ENCODE measurements around the gene LDLRAP1. TPM values are rescaled to one million over a fixed set of nuclear protein-coding genes. Genes with fewer than 3 reads are reported as not detected.
"Not testable (repeated sequence)": the region's sequence is repeated elsewhere in the genome, so short reads cannot be mapped to it uniquely, and the experiment has no call there.

Gene LDLRAP1, protein sequence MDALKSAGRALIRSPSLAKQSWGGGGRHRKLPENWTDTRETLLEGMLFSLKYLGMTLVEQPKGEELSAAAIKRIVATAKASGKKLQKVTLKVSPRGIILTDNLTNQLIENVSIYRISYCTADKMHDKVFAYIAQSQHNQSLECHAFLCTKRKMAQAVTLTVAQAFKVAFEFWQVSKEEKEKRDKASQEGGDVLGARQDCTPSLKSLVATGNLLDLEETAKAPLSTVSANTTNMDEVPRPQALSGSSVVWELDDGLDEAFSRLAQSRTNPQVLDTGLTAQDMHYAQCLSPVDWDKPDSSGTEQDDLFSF
- 14.4 TPM for total RNA-seq
- long read RNA-seq, transcript LDLRAP1-201 (9 exons, 2,940 nt), result major isoform, 18 of 51 reads
- long read RNA-seq, partial matches to known transcripts, result 23 of 51 reads
- long read RNA-seq, other reads (novel, unspliced or antisense), result 9 of 51 reads

DNA sequence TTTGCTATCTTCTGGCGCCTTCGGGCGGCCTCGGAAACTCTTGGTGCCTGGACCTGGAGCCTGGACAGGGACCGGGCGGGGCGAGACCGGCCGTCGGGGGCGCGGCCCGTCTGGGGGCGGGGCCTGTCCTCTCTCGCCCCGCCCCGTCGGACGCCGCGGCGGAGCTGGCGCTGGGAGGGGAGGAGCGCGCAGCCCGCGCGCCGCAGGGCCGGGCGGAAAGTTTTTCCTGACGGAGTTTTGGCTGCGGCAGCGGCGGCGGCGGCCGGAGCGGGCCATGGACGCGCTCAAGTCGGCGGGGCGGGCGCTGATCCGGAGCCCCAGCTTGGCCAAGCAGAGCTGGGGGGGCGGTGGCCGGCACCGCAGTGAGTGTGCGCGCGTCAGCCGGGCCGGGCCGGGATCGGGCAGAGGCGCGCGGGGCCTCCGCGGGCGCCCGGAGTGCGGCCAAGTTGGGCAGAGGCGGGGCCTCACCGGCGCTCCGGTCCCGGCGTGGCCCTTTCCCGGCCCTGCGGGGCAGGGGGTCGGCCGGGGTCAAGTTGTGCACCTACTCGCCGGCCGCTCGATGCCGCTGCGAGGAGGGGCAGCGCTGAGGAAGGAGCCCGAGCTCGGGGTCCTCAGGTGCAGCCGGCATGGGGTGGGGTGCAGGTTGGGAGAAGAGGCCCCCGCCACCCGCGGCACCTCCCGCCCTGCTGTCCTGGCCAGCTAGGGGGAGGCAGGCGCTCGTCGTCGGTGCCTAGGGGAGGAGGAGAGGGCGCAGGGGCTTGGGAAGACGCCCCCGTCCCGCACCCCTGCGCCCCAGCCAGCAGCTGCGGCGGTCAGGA is at the start of gene LDLRAP1:
Gene LDLRAP1, plus strand, starts transcription at position 182 of the 818 bp plus-strand sequence. Its CDS starts 93 bp downstream, at position 275.
- intact Hi-C loops (cut with DNase I), result loop anchor here (5.0 kb wide), 3 partner anchors 74 to 254 kb away; partner anchors contain the start of gene MAN1C1
- peak; percentile 89 for DNase-seq (ENCODE audit: low spot score)

DNA sequence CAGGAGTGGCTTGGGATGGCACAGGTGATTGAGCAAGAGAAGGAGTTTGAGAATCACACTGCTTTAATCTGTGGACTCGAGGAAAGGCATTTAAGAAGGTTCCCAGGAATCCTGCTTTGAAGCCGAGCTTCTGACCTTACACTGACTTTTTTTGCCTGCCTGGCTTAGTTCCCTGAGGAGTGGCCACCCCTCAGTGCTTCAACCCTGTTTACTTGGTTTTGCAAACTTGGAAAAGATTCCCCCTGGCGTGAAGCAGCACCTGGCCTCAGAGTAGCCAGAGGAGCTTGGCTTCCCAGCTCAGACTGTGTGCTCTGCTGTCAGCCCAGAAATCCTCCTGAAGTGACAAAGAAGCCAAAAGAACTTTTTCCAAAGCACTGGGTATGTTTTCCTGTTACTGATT is 48.5 kb upstream of the LDLRAP1 start:
- intact Hi-C loops (cut with DNase I), result no loop called here
- no peak for DNase-seq (ENCODE audit: low spot score)

DNA sequence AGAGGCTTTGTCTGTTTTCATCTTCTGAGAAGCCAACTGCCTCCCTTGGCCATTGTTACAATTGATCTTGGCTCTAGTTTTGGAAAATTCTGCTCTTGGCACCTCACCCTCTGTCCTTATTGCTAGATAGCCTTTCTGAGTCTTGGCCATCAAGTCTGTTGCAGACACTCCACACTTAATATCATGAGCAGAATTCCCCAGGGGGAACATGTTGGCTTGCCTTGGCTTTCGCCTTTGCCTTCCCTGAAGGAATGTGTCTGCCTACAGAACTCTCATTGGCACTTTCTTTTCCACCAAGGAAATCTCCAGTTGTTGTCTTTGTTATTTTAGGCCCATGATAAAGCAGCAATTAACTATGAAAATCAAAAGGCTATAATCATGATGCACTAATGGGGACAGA is 42.7 kb upstream of the LDLRAP1 start:
- DNase-seq (ENCODE audit: low spot score), result no peak
- intact Hi-C loops (cut with DNase I), result loop anchor here (5.0 kb wide), 1 partner anchor 307 kb away; no protein-coding TSS in a partner anchor

DNA sequence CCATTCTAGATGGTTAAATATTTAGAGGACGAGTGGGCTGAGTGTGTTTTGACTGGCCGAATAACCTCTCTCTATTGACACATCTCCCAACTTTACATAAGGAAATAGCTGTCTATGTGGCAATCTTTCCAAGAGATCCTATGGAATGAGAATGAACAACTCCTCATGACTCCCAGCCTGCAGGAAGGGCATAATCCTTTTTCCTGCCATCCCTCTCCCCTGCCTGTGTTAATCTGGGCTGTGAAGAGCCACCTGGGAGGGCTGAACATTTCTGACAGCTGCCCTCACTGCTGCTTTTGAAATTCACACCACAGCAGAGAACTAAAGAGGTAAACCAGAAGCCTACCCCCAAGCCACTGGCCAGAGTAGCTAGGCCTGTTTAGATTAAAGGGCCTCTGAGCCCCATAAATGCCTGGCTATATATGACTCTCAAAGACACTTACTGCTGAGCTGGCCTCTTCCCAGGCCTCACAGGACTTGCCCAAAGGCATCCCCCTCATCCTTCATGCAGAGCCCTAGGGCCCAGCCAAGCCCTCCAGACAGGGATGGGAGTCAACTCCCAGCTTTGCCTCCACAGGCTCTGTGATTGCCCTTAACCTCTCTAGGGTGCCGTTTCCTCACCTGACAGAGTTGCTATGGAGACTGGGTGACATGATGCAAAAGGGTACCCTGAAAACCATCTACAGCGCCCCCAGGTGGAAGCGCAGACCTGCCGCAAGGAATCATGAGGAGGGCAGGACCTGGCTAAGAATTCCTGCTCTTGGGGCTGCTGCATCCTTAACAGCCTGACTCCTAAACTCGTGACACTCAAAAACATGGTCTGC is 42.0 kb upstream of the LDLRAP1 start:
- intact Hi-C loops (cut with DNase I), result loop anchor here (5.0 kb wide), 1 partner anchor 306 kb away; no protein-coding TSS in a partner anchor
- DNase-seq (ENCODE audit: low spot score), result no peak

DNA sequence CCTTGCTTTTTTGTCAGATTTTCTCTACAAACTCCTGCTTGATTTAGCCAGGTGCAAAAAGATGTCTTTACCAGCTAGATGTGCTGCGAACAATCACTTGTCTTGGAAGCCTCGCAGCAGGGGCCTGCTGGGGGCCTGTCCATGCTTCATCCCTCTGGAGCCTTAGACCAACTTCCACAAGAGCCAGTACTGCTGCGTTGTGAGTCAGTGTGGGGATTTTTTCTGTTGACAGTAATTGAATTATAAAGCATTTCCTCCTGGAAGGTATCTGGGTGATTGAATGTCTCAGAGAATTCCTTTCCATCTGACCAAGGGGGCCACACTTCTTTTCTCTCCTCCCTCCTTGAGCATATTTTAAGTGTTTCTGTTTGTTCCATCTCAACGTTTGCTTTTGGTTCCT is 40.4 kb upstream of the LDLRAP1 start:
- DNase-seq (ENCODE audit: low spot score), result no peak
- intact Hi-C loops (cut with DNase I), result loop anchor here (5.0 kb wide), 1 partner anchor 304 kb away; no protein-coding TSS in a partner anchor

DNA sequence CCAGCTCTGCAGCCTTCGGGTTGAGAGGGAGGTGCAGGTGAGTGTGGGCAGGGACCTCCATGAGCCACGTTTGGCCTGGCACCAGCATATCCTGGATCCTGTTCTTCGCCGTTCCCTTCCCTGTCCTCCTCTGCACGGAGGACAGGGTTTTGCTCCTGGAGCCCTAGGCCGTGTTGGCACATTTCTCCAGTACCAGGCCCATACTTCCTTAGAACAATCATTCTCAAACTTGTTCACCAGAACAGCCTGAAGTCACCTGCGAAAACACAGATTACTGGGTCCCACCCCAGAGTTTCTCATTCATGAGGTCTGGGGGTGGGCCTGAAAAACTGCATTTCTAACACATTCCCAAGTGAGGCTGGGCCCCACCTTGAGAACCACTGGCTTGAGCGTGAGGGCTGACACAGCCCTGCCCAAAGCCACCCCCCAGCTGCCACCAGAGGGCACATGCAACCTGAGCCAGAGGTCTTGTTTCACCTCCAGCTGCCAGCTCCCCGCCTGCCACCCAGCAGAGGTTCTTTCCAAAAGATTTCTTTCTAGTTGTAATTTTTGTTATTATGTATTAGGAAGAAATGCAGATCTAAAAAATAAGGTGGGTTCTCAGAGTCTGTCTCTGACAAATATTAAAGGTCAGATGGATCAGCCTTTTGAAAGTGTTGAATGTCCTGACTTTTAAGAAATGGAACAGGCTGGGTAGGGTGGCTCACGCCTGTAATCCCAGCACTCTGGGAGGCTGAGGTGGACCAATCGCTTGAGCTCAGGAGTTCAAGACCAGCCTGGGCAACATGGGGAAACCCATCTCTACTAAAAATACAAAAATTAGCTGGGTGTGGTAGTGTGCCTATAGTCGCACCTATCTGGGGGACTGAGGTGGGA is 39.6 kb upstream of the LDLRAP1 start:
- DNase-seq (ENCODE audit: low spot score), result no peak
- intact Hi-C loops (cut with DNase I), result loop anchor here (5.0 kb wide), 1 partner anchor 304 kb away; no protein-coding TSS in a partner anchor

DNA sequence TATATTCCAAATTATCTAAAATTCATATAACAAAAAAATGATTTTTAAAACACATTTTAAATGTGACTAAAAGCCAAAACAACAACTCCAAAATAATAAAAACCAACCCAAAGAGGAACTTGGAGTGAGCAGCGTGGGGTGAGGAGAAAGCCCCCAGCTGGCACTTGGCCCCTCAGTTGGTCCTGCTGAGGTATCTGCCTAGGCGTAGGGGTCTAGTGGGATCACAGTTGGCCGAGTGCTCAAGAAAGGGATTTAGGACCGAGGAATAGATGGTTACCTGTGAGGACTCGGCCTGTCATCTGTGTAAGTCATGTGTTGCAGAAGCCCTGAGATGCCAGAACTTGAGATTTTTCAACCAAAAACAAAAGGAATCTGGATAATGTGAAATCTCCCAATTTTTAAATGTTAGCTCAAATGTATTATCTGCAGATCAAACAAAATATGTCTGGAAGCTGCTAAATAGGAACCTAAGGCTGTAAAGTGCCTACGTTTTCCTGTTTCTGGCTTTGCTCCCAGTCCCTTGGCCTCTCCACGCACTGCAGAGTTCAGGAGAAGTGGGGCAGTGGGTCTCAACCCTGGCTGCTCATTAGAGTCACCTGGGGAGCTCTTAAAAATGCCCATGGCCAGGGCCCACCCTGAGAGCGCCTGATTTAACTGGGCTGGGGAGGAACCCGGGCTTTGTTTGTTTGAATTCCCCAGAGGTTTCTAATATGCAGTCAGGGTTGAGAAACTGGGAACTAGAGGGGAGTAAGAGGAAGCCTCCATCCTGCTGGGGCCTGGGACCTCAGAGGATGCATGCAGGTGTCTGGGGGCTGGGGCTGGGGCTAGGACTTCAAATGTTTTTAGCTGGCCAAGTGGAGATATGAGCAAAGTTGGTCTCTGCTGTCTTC is 38.5 kb upstream of the LDLRAP1 start:
- no peak for DNase-seq (ENCODE audit: low spot score)
- intact Hi-C loops (cut with DNase I), result loop anchor here (5.0 kb wide), 1 partner anchor 302 kb away; no protein-coding TSS in a partner anchor

DNA sequence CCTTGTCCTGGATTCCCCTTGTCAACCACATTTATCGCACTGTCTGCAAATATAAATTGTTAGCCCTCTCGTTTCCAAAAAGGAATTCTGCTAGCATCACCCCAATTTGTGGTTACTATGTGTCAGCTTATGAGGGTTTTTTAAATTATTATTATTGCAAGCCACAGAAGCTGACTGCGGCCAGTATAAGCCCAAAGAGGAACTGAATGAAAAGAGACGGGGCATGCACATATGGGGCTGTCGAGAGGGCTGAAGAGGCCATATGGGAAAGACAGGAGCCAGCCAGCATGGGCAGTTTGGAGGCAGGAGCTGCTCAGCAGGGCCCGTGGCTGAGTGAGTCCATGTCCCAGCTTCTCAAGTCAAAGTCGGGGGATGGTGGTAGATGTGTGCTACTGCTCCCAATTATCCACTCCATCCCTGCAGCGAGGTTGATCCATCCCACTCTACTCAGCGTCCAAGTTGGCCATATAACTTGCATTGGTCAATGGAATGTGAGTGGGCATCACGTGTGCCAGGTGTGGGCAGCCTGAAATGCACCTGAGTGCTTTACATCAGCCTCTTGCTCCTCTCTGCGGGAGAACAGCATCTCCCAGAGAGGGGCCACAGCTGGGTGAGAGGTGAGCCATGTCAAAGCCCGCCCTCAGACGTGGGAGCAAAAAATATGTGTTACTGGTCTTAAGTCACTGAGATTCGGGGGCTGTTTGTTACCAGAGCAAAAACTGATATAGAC is 37.6 kb upstream of the LDLRAP1 start:
- no peak for DNase-seq (ENCODE audit: low spot score)
- intact Hi-C loops (cut with DNase I), result no loop called here

DNA sequence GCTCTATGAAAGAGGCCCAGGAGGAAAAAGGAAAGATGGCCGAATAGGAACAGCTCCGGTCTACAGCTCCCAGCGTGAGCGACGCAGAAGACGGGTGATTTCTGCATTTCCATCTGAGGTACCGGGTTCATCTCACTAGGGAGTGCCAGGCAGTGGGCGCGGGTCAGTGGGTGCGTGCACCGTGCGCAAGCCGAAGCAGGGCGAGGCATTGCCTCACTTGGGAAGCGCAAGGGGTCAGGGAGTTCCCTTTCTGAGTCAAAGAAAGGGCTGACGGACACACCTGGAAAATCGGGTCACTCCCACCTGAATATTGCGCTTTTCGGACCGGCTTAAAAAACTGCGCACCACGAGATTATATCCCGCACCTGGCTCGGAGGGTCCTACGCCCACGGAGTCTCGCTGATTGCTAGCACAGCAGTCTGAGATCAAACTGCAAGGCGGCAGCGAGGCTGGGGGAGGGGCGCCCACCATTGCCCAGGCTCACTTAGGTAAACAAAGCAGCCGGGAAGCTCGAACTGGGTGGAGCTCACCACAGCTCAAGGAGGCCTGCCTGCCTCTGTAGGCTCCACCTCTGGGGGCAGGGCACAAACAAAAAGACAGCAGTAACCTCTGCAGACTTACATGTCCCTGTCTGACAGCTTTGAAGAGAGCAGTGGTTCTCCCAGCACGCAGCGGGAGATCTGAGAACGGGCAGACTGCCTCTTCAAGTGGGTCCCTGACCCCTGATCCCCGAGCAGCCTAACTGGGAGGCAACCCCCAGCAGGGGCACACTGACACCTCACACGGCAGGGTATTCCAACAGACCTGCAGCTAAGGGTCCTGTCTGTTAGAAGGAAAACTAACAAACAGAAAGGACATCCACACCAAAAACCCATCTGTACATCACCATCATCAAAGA is 36.6 kb upstream of the LDLRAP1 start:
- intact Hi-C loops (cut with DNase I); DNase-seq (ENCODE audit: low spot score): not testable (repeated sequence)

DNA sequence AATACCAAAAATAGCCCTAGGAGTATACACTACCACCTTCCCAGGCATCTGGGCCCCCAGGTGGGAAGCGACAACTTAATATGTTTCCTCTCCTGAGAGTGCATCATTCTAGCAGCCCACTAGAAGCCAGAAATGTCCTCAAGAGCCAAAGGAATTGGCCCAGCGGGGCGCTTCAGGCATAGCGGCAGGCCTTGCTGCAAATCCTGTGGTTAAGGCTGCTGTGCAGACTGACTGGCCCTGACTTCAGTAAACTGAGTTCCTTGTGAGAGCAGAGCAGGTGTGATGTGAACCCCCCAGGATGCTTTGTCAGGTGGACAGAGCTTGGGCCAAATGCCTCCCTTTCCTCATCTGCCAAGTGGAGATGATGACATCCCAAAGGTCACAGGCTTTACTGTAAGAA is 29.7 kb upstream of the LDLRAP1 start:
- intact Hi-C loops (cut with DNase I), result no loop called here
- no peak for DNase-seq (ENCODE audit: low spot score)

DNA sequence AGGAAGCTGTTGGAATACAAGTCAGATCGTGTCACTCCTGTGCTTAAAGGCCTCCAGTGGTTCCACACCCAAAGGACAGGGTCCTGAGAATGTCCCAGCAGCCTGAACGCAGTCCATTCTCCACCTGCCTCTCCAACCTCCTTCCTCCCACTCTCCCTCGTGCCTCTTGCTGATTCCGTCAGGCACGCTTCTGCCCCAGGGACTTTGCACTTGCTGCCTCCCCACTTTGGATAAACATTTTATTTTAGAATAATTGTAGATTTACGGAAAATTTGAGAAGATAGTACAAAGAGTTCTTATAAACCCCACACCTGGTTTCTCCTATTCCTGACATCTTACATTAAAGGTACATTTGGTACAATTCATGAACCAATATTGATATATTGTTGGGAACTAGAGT is 28.4 kb upstream of the LDLRAP1 start:
- DNase-seq (ENCODE audit: low spot score), result no peak
- intact Hi-C loops (cut with DNase I), result loop anchor here (5.0 kb wide), 1 partner anchor 113 kb away; no protein-coding TSS in a partner anchor

DNA sequence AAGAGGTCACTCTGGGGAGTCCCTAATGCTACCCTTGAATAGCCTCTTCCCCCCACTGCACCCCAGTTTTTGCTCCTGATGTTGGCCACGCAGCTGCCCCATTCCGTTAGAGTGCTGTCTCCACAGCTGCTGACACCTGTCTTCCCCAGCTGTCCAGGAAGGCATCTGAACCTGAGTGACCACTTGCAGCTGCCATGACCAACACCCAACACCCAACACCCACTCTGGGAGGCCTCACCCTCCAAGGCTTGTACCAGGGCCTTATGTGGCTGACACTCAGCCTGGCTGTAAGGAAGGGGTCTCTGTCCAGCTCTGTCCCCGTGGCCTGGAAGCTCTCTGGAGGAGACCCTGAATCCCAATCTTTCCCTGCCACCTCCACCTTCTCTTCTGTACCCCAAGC is 26.7 kb upstream of the LDLRAP1 start:
- intact Hi-C loops (cut with DNase I), result loop anchor here (5.0 kb wide), 1 partner anchor 114 kb away; no protein-coding TSS in a partner anchor

DNA sequence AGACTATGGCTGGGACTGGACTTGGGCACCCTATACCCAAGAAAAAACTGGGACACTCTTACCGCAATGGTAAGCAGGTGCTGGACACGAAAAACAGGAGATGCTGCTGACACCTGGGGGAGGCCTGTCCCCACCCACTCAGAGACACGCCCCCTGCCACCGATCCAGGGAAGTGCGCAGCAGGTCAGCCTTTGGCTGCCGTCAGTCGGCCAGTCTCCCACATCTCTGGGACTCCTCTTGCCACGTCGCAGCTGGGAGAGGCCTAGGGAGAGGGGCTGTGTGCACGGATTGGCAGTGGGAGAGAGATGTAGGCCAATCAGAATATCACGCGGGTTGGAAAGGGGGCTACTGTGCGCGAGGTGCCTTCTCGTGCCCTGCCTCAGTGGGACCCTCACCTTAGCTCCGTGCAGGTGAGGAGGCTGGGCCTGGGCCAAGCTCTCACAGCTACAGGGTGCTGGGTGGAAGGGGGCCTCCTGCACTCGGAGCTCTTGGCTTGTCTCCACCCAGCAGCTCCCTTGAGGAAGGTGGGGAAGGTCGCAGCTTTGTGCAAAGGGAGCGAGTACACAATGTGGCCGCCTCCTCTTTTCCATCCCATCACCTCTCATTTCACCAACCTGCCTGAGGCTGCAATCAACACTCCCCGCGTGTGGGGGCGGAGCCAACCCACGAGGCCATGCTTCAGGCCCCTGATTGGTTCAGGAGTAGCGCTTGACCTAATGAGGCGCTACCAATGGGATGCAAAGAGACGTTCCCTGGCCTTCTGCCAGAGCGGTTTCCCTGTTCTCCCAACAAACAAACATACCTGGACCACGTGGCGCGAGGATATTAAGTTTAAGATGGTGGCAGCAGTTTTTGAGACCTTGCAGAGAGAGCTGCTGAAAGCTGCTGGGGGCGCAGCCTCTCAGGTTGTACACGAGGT is 25.7 kb upstream of the LDLRAP1 start:
- intact Hi-C loops (cut with DNase I), result loop anchor here (5.0 kb wide), 1 partner anchor 115 kb away; no protein-coding TSS in a partner anchor
- DNase-seq (ENCODE audit: low spot score), result no peak

More for the DNA sequence above, 26.7 kb upstream of the LDLRAP1 start:
- no peak for DNase-seq (ENCODE audit: low spot score)

DNA sequence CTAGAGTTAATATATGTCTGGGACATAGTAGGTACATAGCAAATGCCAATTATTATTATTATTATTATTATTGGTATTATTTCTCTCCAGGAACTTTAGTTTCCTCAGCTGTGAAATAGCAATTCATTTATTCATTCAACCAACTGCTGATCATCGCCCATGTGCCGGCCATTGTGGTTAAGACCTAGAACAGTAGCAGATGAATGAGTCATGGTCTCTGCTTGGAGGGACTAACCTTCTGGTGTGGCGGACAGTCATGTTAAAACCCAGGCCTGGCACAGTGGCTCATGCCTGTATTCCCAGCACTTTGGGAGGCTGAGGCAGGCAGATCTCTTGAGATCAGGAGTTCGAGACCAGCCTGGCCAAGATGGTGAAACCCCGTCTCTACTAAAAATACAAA is 23.8 kb upstream of the LDLRAP1 start:
- DNase-seq (ENCODE audit: low spot score), result no peak
- intact Hi-C loops (cut with DNase I), result loop anchor here (5.0 kb wide), 1 partner anchor 117 kb away; no protein-coding TSS in a partner anchor

Data from cardiac septum (tissue), 1 donor.